Endothelial cell of umbilical vein (primary cell): ENCODE data around the gene RBBP4. TPM values are rescaled to one million over a fixed set of nuclear protein-coding genes. Genes with fewer than 3 reads are reported as not detected.
"Not testable (repeated sequence)": the region's sequence is repeated elsewhere in the genome, so short reads cannot be mapped to it uniquely, and the experiment has no call there.

Experiments
- BruUV-seq: library from RNA; stranded (reverse); fragments of 400-500 nt; replicated peaks from 2 replicates; lab custom pipeline; 2021; lab: Mats Ljungman, UMichigan
- CTCF ChIA-PET: fragments of 300-600, 350-600 bp; sonication (Branson Sonifier 250); formaldehyde crosslinking; loops from one replicate; lab custom pipeline; 2021; ENCODE audit warnings: antibody characterized with exemption, inconsistent platforms; lab: Charles Lee
- POLR2A ChIA-PET: fragments of 300-600, 350-600 bp; sonication (Branson Sonifier 250); formaldehyde crosslinking; loops from one replicate; lab custom pipeline; 2021; ENCODE audit warnings: antibody characterized with exemption, inconsistent platforms; lab: Charles Lee
- DNase-seq: peaks from one replicate; pipeline ENCODE4 v3.0.0-alpha.2; 2011; ENCODE audit warnings: low read depth, low spot score
- FAIRE-seq: peaks from 2 replicates; lab custom pipeline; 2011; peaks lifted over from hg19 to GRCh38; lab: Jason Lieb, UNC
- H2AFZ ChIP-seq: 2 replicates; pipeline ENCODE4 v1.6.0; 2012; ENCODE audit warnings: low read depth, low read length, control low read depth, inconsistent platforms
- H3K27ac ChIP-seq: 2 replicates; pipeline ENCODE4 v1.5.1; 2011; ENCODE audit warnings: low read depth, mild to moderate bottlenecking, control low read depth, low read length, moderate library complexity; ENCODE audit not compliant: insufficient read depth
- H3K27me3 ChIP-seq, 2 experiments: 2 replicates each; pipeline versions ENCODE4 v1.6.0 to v1.6.1; 2011; ENCODE audit warnings: low read length in 2 of 2, mixed read lengths in 1 of 2; ENCODE audit not compliant: control insufficient read depth in 2 of 2, insufficient read depth in 2 of 2
- H3K36me3 ChIP-seq, 2 experiments: 2 replicates in 1 of 2; 3 replicates in 1 of 2; pipeline ENCODE4 v1.5.1; 2011; ENCODE audit warnings: low read length in 2 of 2, mild to moderate bottlenecking in 1 of 2, moderate library complexity in 1 of 2; ENCODE audit not compliant: control insufficient read depth in 2 of 2, insufficient read depth in 2 of 2; ENCODE audit errors: extremely low read depth in 1 of 2
- H3K4me1 ChIP-seq: 3 replicates; pipeline ENCODE4 v1.5.1; 2011; ENCODE audit warnings: mild to moderate bottlenecking, low read length; ENCODE audit not compliant: control insufficient read depth, insufficient read depth; ENCODE audit errors: extremely low read depth
- H3K4me2 ChIP-seq: 2 replicates; pipeline ENCODE4 v1.6.1; 2011; ENCODE audit warnings: low read length, control low read depth, mixed read lengths; ENCODE audit not compliant: insufficient read depth
- H3K4me3 ChIP-seq, 3 experiments: fragments of 200-600 bp in 1 of 3; sonication (generic), shearing (Covaris generic) in 1 of 3; replicated peaks in 1 of 3; 2 replicates each; pipeline ENCODE4 v1.5.1; 2011 to 2016; ENCODE audit warnings: control low read depth in 3 of 3, low read length in 3 of 3, mild to moderate bottlenecking in 2 of 3, inconsistent platforms in 1 of 3, low read depth in 1 of 3, moderate library complexity in 1 of 3; ENCODE audit not compliant: insufficient read depth in 1 of 3
- H3K79me2 ChIP-seq: 2 replicates; pipeline ENCODE4 v1.6.0; 2012; ENCODE audit warnings: low read length, inconsistent platforms; ENCODE audit not compliant: control insufficient read depth, insufficient read depth
- H3K9ac ChIP-seq: replicated peaks from 2 replicates; pipeline ENCODE3; 2011; ENCODE audit warnings: low read length, control low read depth; ENCODE audit not compliant: insufficient read depth; ENCODE audit errors: extremely low read depth
- H3K9me1 ChIP-seq: replicated peaks from 3 replicates; pipeline ENCODE4 v1.6.0; 2011; ENCODE audit warnings: mild to moderate bottlenecking, low read length; ENCODE audit not compliant: control insufficient read depth, insufficient read depth; ENCODE audit errors: extremely low read depth
- H3K9me3 ChIP-seq: replicated peaks from 2 replicates; pipeline ENCODE4 v1.5.1; 2012; ENCODE audit warnings: low read length, inconsistent platforms; ENCODE audit not compliant: control insufficient read depth, insufficient read depth
- H4K20me1 ChIP-seq: replicated peaks from 2 replicates; pipeline ENCODE3; 2011; ENCODE audit warnings: mild to moderate bottlenecking, low read length; ENCODE audit not compliant: control insufficient read depth, insufficient read depth; ENCODE audit errors: extremely low read depth
- POLR2AphosphoS5 ChIP-seq: IDR thresholded peaks from 2 replicates; pipeline ENCODE4 v1.6.1; 2012; ENCODE audit warnings: low read depth, mild to moderate bottlenecking, control low read depth, low read length, moderate library complexity; ENCODE audit not compliant: insufficient read depth
- dilution Hi-C: fragments of 300-500 bp; cut with MboI; formaldehyde crosslinking; loops from one replicate; pipeline ENCODE4 v1.15.0; 2019; ENCODE audit warnings: low sequenced_read_pairs; ENCODE audit not compliant: extremely low pct_ligation_motif_present
- intact Hi-C: fragments of 100-400 bp; cut with micrococcal nuclease; formaldehyde crosslinking; loops from one replicate; pipeline ENCODE4 v1.10.0; 2022
- polyA plus RNA-seq, 4 experiments: library from polyadenylated mRNA; depleted of rRNA in 3 of 4; stranded (reverse) in 3 of 4; unstranded in 1 of 4; fragments of >200 nt; gene quantifications; 2 replicates each; pipeline versions ENCODE4 v1.2.1 to v1.2.3, GENCODE V29; 2011 to 2012; ENCODE audit warnings: missing spikeins in 1 of 4
- total RNA-seq: library from RNA; stranded (reverse); gene quantifications from 2 replicates; pipeline ENCODE4 v1.2.3, GENCODE V29; 2021

Gene RBBP4
- total and polyA plus RNA-seq, 2 donors (not counting 3 experiments of a cell fraction or from before 2014, with no cell fraction given): 84.9 to 241 TPM

GRCh38 chr1:32666901-32667566 lies 16.0 kb downstream of the RBBP4 start:
- ChIA-PET CTCF (no interaction called here), POLR2A (no interaction called here)
- H4K20me1 ChIP-seq: no peaks in the 10 kb centered on the region
- H3K27me3 ChIP-seq: no peaks in the 10 kb centered on the region
- no peak overlapping the region for H3K27ac ChIP-seq
- H3K9ac ChIP-seq: no peak overlapping the region
- no peaks in the 10 kb centered on the region for H3K9me3 ChIP-seq
- H2AFZ ChIP-seq: no peak overlapping the region
- H3K4me3 ChIP-seq: no peak overlapping the region
- FAIRE-seq (no peak), DNase-seq (no peak)
- no TSS peak for BruUV-seq
- H3K4me2 ChIP-seq: no peak overlapping the region
- no peaks in the 10 kb centered on the region for H3K9me1 ChIP-seq
- peaks cover 3% of the 10 kb centered on the region for H3K79me2 ChIP-seq
- intact Hi-C loops: no loop called here
- H3K4me1 ChIP-seq: no peaks in the 10 kb centered on the region
- dilution Hi-C loops: no loop called here
- TF ChIP-seq POLR2AphosphoS5: no peak
- H3K36me3 ChIP-seq: peaks cover 17 to 19% of the 10 kb centered on the region in 2 experiments

- H3K27ac ChIP-seq, POLR2A ChIA-PET, H3K9me3 ChIP-seq, H3K79me2 ChIP-seq, H3K4me1 ChIP-seq, DNase-seq, H3K9me1 ChIP-seq, H4K20me1 ChIP-seq, FAIRE-seq, dilution Hi-C loops, CTCF ChIA-PET, intact Hi-C loops, H2AFZ ChIP-seq, H3K4me3 ChIP-seq, H3K4me2 ChIP-seq, H3K27me3 ChIP-seq, H3K9ac ChIP-seq: not testable (repeated sequence)
- BruUV-seq: TSS peak; percentile 46
- H3K36me3 ChIP-seq: peaks cover 16 to 23% of the 10 kb centered on the region in 2 experiments
Measured at GRCh38 chr1:32668716-32669115, 17.7 kb downstream of the RBBP4 start.
